ENCODE measurements around the gene TTLL10.

DNA sequence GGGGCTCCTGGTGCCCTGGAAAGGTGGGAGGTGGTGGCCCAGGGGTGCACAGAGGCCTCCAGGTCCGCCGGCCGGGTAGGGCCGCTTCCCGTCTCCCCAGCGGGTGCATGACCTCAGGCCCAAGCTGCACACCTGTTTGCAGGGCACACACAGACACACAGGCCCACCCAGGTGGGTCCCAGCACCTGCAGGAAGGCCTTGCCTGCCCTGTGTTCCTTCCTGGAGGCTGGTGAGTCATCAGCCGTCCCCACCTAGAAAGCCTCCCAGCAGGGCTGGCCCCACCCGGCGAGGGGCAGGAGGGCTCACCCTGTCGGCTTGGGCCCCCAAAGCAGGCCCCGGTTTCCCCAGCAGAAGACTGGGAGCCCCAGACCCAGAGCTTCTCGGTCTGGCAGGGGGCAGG lies 23.6 kb upstream of the TTLL10 start:
- TF ChIP-seq, protein P1, sequence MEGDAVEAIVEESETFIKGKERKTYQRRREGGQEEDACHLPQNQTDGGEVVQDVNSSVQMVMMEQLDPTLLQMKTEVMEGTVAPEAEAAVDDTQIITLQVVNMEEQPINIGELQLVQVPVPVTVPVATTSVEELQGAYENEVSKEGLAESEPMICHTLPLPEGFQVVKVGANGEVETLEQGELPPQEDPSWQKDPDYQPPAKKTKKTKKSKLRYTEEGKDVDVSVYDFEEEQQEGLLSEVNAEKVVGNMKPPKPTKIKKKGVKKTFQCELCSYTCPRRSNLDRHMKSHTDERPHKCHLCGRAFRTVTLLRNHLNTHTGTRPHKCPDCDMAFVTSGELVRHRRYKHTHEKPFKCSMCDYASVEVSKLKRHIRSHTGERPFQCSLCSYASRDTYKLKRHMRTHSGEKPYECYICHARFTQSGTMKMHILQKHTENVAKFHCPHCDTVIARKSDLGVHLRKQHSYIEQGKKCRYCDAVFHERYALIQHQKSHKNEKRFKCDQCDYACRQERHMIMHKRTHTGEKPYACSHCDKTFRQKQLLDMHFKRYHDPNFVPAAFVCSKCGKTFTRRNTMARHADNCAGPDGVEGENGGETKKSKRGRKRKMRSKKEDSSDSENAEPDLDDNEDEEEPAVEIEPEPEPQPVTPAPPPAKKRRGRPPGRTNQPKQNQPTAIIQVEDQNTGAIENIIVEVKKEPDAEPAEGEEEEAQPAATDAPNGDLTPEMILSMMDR (conservative IDR thresholded peaks at IDR 0.05): no peak
- no peak for TF ChIP-seq EZH2 (IDR thresholded peaks at IDR 0.05; ENCODE audit: low read depth)

Measured in PC-9 (cell line).